Heart right ventricle (tissue), 16 donors: ENCODE results near the gene ZNF423. TPM values are rescaled to one million over a fixed set of nuclear protein-coding genes. Genes with fewer than 3 reads are reported as not detected.
"Not testable (repeated sequence)": the region's sequence is repeated elsewhere in the genome, so short reads cannot be mapped to it uniquely, and the experiment has no call there.

Experiments used
- ATAC-seq, 8 donors: fragments of 200-7000 bp; cut with Tn5 transposase; one replicate each; pipeline ENCODE4 v1.9.1; 2020; ENCODE audit warnings: mild to moderate bottlenecking in 8 of 8, moderate library complexity in 8 of 8, moderate number of reproducible peaks in 1 of 8
- DNase-seq, 2 donors: peaks; one replicate each; pipeline ENCODE4 v3.0.0-alpha.2; 2020
- H3K27ac ChIP-seq, 10 donors: fragments of 200-600 bp; sonication (generic) in 2 of 10; one replicate each; pipeline versions ENCODE4 v1.5.0 to v1.8.0; 2020 to 2022; ENCODE audit warnings: mild to moderate bottlenecking in 3 of 10
- H3K27me3 ChIP-seq, 7 donors: fragments of 200-600 bp; one replicate each; pipeline ENCODE4 v1.8.0; 2021 to 2022; ENCODE audit warnings: mild to moderate bottlenecking in 2 of 7
- H3K36me3 ChIP-seq, 9 donors: fragments of 200-600 bp; sonication (generic) in 1 of 9; one replicate each; pipeline versions ENCODE4 v1.5.0 to v1.8.0; 2020 to 2022; ENCODE audit warnings: mild to moderate bottlenecking in 2 of 9
- H3K4me1 ChIP-seq, 9 donors: fragments of 200-600 bp; sonication (generic) in 1 of 9; one replicate each; pipeline versions ENCODE4 v1.5.0 to v1.8.0; 2020 to 2022; ENCODE audit warnings: mild to moderate bottlenecking in 4 of 9
- H3K4me3 ChIP-seq, 10 donors: fragments of 200-600 bp; sonication (generic) in 2 of 10; one replicate each; pipeline versions ENCODE4 v1.5.0 to v1.8.0; 2020 to 2022; ENCODE audit warnings: mild to moderate bottlenecking in 7 of 10, moderate library complexity in 2 of 10
- H3K9me3 ChIP-seq, 11 donors: fragments of 200-600 bp in 10 of 11; sonication (generic) in 2 of 11; one replicate each; pipeline versions ENCODE4 v1.5.0 to v1.8.0; 2013 to 2022; ENCODE audit warnings: mild to moderate bottlenecking in 2 of 11, control low read depth in 1 of 11, moderate library complexity in 1 of 11
- CTCF ChIP-seq, 9 donors: fragments of 200-600 bp; sonication (generic) in 2 of 9; IDR thresholded peaks; one replicate each; pipeline versions ENCODE4 v1.5.0 to v1.8.0; 2021 to 2022; ENCODE audit warnings: antibody characterized with exemption in 9 of 9, mild to moderate bottlenecking in 5 of 9, moderate library complexity in 1 of 9
- WGBS, 2 donors: extraction: QIAGEN DNeasy Blood & Tissue Kit; methylation state at CpG; one replicate each; pipeline ENCODE4 v1.1.7; 2013; ENCODE audit warnings: inconsistent platforms in 1 of 2; 5-methylcytosine and 5-hydroxymethylcytosine counted together
- intact Hi-C, 10 donors: fragments of 100-400 bp; cut with DNase I; formaldehyde crosslinking; loops; one replicate each; pipeline versions ENCODE4 v1.11.1 to v1.14.2; 2022
- polyA plus RNA-seq, 2 donors: library from polyadenylated mRNA; stranded (reverse); fragments of 200-250 nt; gene quantifications; one replicate each; pipeline ENCODE4 v1.2.3, GENCODE V29; 2013
- total RNA-seq, 10 donors: library from RNA; stranded (reverse); fragmentation: NEBNext Ultra II Directional in 3 of 10; extraction: Animal tissue kit (Norgen Biotek cat#: 25700) in 3 of 10; gene quantifications; one replicate each; pipeline versions ENCODE4 v1.2.1 to v1.2.4, GENCODE V29; 2021 to 2023
- donor health status: Arrhythmogenic right ventricular cardiomyopathy.
- donor health status: ischemic (EF 13 %, LVEDD 7.1; RV severe dilation, severe dysfunction).
- donor health status: healthy with polysubstance abuse.
- donor health status: DM: no; HTN: yes; CAD: no.
- donor health status: DM: no; HTN: no; CAD: no.
- donor health status: ischemic (EF 25% LVEDD 6.9; RV normal size, moderate dysfunction).
- donor health status: ischemic (EF 25% LVEDD 5.7; RV mildly dilated, moderate dysfunction).
- donor health status: healthy.
- donor health status: DM: yes; HTN: yes; CAD: no.
- donor health status: Ischemic cardiomyopathy.
- donor health status: ischemic (EF 35%, LVEDD 5.7; RV mildly dilated, moderate dysfunction).
- donor health status: nonischemic (EF 11% LVEDD 7.7; RV severe dilation, severe dysfunction).
- donor health status: DM: yes; HTN: yes; CAD: no.
- donor health status: PGD.
- donor health status: ischemic (EF 29% LVEDD 5.4; RV normal size, mild dysfunction).
- donor health status: nonischemic (EF 23%, LVEDD 6.1; RV moderate dilation, normal function).

Gene ZNF423
- total and polyA plus RNA-seq, 12 donors, result 2.6 to 10.6 (median 7.0) TPM

- intact Hi-C loops, result no loop called here
- no peak for ATAC-seq
- no peaks in the 10 kb centered on the region for H3K36me3 ChIP-seq
- H3K27me3 ChIP-seq, result peaks cover 0 to 2% (median 0%) of the 10 kb centered on the region in 7 donors
- peaks cover 0 to 17% (median 0%) of the 10 kb centered on the region in 11 donors for H3K9me3 ChIP-seq
- H3K4me3 ChIP-seq, result no peak overlapping the region
- DNase-seq, result no peak
- TF ChIP-seq CTCF (IDR thresholded peaks at IDR 0.05), result no peak
- WGBS, 2 donors, result 85 to 91% methylated on average over 9 of the region's 9 CpGs
- no peaks in the 10 kb centered on the region for H3K4me1 ChIP-seq
- H3K27ac ChIP-seq, result no peak overlapping the region
These were observed 174.6 kb downstream of the ZNF423 start for GRCh38 chr16:49681217-49681883.

- intact Hi-C loops, result no loop called here
- H3K9me3 ChIP-seq, result peaks cover 0 to 17% (median 0%) of the 10 kb centered on the region in 11 donors
- H3K27me3 ChIP-seq, result no peaks in the 10 kb centered on the region
- no peak for DNase-seq
- no peaks in the 10 kb centered on the region for H3K4me1 ChIP-seq
- 94 to 96% methylated on average over 7 of the region's 7 CpGs for WGBS, 2 donors
- no peak for TF ChIP-seq CTCF (IDR thresholded peaks at IDR 0.05)
- no peak for ATAC-seq
- H3K4me3 ChIP-seq, result no peak overlapping the region
- H3K36me3 ChIP-seq, result no peaks in the 10 kb centered on the region
- H3K27ac ChIP-seq, result no peak overlapping the region
These were observed 176.8 kb downstream of the ZNF423 start for GRCh38 chr16:49679095-49679494.

- peaks cover 0 to 17% (median 0%) of the 10 kb centered on the region in 11 donors for H3K9me3 ChIP-seq
- DNase-seq, H3K4me3 ChIP-seq, H3K36me3 ChIP-seq, ATAC-seq, H3K27me3 ChIP-seq, H3K4me1 ChIP-seq, intact Hi-C loops, H3K27ac ChIP-seq: not testable (repeated sequence)
- 93 to 95% methylated on average over 6 of the region's 6 CpGs for WGBS, 2 donors
These were observed 178.3 kb downstream of the ZNF423 start for GRCh38 chr16:49677661-49678060.

GRCh38 chr16:49675413-49675812 lies 180.5 kb downstream of the ZNF423 start:
- Histone ChIP-seq H3K4me3 (no peak overlapping the region), H3K36me3 (no peaks in the 10 kb centered on the region), H3K4me1 (no peaks in the 10 kb centered on the region), H3K27me3 (no peaks in the 10 kb centered on the region), H3K9me3 (peaks cover 0 to 10% (median 0%) of the 10 kb centered on the region in 11 donors), H3K27ac (no peak overlapping the region)
- intact Hi-C loops, result no loop called here
- DNase-seq (no peak), ATAC-seq (peak in 1 of 8 donors; percentile 37)
- 75 to 80% methylated on average over 10 of the region's 10 CpGs for WGBS, 2 donors
- TF ChIP-seq CTCF (IDR thresholded peaks at IDR 0.05), result no peak

- no peaks in the 10 kb centered on the region for H3K27me3 ChIP-seq
- no peak for TF ChIP-seq CTCF (IDR thresholded peaks at IDR 0.05)
- H3K4me1 ChIP-seq, result no peaks in the 10 kb centered on the region
- DNase-seq (no peak), ATAC-seq (no peak)
- H3K36me3 ChIP-seq, result no peaks in the 10 kb centered on the region
- 93 to 97% methylated on average over 3 of the region's 3 CpGs for WGBS, 2 donors
- no peak overlapping the region for H3K27ac ChIP-seq
- peaks cover 0 to 6% (median 0%) of the 10 kb centered on the region in 11 donors for H3K9me3 ChIP-seq
- H3K4me3 ChIP-seq, result no peak overlapping the region
- intact Hi-C loops, result no loop called here
These were observed 180.9 kb downstream of the ZNF423 start for GRCh38 chr16:49674990-49675389.
